ENCODE data around the gene KIF3C.
"Not testable (repeated sequence)": the region's sequence is repeated elsewhere in the genome, so short reads cannot be mapped to it uniquely, and the experiment has no call there.

The KIF3C gene

GRCh38 chr2:25982273-25982967 lies at the start of gene KIF3C:
Gene KIF3C (minus strand): TSS chr2:25982497. CDS start chr2:25981917, 580 bp downstream.
- DNase-seq, result peak; percentile 70

DNA sequence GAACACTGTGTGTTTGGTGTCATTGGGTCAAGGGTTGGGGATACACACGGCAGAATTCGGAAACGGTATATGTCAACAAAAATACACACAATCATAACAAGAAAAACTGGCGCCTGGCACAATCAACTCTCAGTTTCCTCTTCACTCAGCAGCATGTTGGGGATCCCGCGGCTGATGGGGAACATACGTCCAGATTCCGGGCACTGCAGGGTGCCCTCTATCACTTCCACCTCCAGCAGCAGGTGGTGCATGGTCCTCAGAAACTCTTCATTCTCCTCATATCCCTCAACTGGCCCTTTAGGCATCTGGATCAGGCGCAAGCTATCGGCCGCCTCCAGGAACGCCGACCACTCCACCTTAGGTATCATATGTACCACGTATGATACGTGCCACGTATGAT lies 45.8 kb upstream of the KIF3C start:
- DNase-seq, result not testable (repeated sequence)

DNA sequence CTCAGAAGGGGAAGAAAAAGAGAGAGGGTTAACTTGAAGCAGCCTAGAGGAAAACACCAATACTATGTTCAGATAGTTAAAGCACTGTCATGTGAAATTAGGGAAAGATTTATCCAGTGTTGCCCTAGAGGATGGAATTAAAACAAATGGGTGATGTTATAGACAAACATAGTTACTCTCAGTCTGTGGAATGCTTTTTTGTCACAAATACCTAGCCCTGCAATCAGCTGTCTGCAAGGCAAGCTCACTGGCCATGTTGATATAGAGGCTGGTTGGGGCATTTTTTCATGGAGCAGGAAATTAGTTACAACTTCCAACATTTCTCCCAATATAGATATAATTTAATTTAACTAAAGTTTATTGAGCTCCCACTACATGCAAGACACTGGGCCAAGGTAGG lies 43.2 kb upstream of the KIF3C start:
- DNase-seq, result no peak

- no peak for DNase-seq
Observed at GRCh38 chr2:26024260-26024659, 42.0 kb upstream of the KIF3C start.

DNA sequence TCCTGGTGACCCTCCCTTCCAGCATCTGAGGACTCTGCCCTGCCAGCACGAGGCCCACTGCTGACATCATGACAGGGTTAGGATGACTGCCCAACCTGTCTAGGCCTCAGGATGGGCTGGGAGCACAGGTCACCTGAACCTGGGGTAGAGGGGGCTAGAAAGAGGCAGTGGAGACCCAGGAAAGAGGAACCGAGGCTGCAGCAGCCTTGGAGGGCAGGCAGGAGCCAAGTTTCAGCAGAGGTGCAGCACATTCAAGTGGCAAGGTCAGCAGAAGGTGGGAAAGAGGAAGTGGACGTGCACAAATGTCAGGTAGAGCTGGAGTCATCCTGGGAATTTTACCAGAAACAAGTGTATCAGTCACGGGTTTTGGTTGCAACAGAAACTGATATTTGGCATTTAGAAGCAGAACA lies 37.9 kb upstream of the KIF3C start:
- DNase-seq, result no peak

DNA sequence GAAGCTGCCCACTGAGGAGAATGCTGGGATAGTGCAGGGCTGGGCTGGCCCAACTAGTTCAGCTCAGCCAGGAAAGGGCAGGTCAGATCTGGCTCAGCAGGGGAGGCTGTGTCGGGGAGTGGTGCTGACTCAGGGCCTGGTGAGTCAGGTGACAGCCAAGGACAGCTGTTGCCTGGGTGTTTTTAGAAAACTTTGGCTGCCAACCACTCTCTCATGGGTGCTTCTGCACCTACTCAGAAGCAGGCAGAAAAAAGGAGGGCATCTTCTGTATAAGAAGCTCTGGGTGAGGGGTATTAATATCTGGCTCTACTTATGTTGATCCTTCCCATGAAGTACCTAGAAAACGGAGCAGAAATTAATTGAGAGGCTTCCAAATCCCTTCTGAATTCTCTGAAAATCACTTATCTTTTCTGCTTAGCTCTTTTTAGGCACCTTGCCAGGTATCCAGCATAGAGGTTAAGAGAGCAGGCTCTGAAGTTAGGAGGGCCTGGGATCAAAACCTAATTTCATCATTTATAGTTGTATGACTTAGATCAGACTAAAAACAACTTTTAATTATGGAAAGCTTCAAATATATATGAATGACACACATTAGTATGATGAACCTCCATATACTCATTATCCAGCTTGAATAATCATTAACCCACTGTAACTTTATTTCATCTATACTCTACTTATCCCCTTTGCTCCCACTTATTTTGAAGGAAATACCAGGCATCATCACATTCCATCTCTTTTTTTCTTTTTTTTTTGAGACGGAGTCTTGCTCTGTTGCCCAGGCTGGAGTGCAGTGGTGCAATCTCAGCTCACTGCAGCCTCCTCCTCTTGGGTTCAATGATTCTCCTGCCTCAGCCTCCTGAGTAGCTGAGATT lies 36.1 kb upstream of the KIF3C start:
- DNase-seq, result peak; percentile 73

GRCh38 chr2:26017464-26018183 lies 35.3 kb upstream of the KIF3C start:
- DNase-seq, result no peak

DNA sequence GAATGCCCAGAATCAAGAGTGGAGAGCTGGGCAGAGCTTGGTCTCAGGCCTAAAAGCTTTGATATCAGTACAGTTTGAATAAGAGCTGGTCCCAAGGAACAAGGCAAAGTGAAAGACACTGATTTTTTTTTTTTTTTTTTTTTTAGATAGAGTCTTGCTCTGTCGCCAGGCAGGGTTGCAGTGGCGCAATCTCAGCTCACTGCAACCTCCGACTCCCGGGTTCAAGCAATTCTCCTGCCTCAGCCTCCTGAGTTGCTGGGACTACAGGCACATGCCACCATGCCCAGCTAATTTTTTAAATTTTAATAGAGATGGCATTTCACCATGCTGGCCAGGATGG lies 34.4 kb upstream of the KIF3C start:
- DNase-seq, result not testable (repeated sequence)

GRCh38 chr2:26016012-26016705 lies 33.9 kb upstream of the KIF3C start:
- no peak for DNase-seq

DNA sequence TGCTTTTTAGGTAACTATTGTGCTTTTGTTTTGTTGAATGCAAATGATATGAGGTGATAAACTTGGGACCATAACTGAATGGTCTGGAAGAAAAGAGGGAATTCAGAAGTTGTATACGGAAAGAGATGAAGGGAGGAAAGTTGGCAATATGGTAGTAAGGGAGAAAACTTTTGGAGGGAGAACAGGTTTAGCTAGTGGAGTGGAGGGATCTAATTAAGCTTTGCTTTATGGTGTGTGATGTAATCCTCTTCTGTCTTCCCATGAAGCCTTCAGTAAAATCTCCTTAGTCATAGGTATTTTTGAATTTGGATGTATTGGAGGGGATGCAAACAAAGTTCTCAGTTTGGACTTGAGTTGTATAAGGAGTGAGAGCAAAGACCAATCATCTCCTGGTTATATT lies 31.4 kb upstream of the KIF3C start:
- DNase-seq, result no peak

DNA sequence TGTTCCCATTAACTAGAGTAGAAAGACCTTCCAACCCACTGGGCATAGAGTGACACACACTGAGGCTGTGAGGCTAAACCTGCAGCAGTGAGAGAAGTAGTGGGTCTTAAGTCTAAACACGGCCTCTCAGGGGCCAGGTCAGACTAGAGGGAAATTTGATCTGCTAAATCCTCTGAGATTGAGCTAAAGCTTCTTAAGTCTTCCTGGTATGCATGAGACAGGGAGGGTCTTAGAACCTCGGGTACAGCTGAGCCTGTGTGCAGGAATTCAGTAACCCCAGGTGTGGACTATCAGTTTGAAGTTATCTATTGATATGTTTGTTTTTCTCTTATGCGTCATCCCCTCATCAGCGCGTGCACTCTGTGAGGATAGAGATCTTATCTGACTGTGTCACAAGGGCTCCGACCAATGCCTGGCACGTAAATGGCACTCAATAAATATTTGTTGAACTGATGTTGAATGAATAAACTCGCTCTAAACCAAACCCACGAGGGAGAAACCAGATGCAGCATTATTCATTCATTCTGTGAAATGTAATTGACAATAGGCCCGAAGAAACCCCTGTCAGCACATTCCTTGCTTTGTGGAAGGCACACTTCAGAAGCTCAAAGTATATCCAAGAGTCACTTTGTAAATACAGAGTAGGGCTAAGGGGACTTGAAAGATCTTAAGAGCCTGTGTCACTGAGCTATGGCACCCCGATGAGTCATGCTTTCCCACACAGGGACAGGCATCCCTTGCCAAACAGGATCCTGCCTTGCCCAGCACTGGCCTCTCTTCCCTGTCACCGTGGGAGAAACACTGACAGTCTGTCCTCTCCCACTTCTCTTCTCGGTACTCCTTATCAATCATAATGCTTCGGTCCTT lies 29.9 kb upstream of the KIF3C start:
- peak; percentile 46 for DNase-seq

DNA sequence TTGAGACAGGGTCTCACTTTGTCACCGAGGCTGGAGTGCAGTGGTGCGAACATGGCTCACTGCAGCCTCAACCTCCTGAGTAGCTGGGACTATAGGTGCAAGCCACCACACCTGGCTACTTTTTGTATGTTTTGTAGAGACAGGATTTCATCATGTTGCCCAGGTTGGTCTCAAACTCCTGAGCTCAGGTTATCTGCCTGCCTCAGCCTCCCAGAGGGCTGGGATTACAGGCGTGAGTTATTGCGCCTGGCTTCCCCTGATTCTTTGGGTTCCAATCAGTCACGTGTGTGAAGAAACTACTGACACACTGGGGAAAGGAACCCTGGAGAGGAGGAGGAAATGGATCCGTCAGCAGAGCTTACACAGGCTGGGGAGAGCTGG lies 29.3 kb upstream of the KIF3C start:
- no peak for DNase-seq

DNA sequence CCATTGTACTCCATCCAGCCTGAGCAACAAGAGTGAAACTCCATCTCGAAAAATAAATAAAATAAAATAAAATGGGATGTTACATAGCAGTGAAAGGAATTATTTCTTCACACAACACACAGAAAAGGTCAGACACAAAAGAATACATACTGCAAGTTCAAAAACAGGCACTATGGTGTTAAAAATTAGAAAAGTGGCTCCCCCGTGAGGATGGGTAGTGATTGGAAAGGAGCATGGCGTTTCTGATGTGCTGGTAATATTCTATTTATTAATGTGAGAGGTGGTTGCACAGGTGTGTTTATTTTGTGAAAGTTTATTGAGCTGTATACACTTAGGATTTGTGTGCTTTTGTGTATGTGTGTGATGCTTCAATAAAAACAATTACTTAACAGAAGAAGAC lies 28.6 kb upstream of the KIF3C start:
- DNase-seq, result no peak

GRCh38 chr2:26009567-26009963 lies 27.3 kb upstream of the KIF3C start:
- no peak for DNase-seq

- peak; percentile 56 for DNase-seq
Observed at GRCh38 chr2:26008851-26009566, 26.7 kb upstream of the KIF3C start.

GRCh38 chr2:26008095-26008494 lies 25.8 kb upstream of the KIF3C start:
- no peak for DNase-seq

DNA sequence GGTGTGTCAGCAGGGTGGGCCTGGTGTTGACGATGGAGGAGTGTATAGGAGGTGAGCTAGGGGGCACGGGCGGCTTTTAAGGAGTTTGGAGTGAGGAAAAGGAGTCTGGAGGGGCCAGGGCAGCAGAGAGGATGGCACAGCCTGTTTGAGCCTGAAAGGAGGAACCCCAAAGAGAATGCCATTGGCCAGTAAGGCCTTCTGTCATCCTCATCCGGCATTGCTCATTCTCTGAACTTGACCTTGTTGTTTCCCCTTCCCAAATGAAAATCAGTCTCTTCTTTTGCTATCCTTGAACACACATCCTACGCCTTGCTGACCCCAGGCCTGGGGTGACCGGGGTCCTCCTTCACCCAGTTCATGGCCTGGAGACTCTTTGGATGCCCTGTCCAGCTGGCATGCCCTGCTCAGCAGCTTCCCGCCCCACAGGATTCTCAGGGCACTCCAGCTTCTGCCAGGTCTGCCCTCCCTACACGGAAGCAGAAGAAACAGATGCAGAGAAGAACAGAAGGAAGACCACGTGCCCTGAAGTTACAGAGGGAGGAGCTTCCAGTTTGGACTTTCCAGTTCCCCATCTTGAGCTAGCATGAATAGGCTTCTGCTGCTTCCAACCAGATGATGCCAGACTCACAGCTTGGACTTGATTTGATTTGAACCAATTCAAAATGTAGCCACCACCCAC lies 20.5 kb upstream of the KIF3C start:
- no peak for DNase-seq

DNA sequence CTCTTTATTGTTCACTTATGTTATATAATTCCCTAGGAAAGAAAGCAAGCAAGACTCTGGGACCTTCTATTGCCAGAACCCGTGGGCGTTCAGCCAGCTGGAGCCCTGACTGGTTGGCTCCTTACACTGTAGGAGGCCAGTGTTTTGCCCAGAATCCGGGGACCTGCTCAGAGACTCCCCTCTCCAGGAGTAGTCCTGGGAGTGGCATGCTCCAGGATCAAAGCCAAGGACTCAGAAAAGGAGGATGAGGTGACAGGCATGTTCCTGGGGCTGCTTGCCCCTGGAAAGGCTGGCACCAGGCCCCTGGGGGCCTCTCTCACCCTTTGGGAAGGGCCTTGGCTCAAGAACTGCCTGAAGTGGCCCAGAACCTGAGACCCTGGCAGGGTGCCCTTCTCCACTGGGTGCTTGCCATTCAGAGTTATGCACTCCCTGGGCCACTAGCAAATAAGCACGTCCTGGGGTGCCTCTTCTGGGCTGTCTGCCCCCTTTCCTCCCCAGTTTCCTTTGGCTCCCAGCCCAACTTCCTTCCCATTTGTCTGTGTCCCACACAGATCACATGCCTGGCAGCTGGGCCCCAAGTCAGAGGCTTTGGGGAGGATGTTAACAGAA lies 19.6 kb upstream of the KIF3C start:
- DNase-seq, result no peak

DNA sequence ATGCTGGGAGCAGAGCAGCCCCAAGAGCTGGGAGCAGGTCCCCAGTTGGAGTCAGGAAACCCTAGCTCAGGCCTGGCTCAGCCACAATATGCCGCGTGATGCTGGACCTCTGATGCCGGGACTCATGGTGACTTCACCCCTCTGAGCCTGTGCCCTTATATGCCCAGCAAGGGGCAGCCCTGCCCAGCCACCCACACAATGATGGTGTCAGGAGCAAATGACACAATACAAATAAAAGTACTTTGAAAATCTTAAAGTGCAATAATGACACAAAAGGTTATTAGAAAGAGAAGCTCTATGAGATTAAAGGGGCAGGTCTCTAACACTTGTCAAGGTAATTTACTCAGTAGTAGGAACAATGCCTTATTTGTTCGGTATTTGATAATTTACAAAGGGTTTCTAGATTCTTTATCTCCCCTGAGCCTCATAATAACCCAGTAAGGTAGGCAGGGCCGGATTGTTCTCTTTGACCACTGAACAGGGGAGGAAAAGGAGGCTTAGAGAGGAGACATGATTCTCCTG lies 18.3 kb upstream of the KIF3C start:
- no peak for DNase-seq

DNA sequence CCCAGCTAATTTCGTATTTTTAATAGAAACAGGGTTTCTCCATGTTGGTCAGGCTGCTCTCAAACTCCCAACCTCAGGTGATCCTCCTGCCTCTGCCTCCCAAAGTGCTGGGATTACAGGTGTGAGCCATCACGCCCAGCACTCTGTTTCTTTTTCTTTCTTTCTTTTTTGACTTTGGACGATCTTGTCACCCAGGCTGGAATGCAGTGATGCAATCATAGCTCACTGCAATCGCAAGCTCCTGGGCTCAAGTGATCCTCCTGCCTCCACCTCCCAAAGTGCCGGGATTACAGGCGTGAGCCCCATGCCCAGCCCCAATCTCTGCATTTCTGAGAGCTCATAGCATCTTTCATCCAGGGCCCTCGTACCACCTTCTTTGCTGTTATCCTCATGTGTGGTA lies 17.1 kb upstream of the KIF3C start:
- not testable (repeated sequence) for DNase-seq

Measured in fibroblast of skin of right biceps (primary cell).